Stimulated activated CD8-positive, alpha-beta memory T cell treated with anti-CD3 and anti-CD28 coated beads, Interleukin-2, amount 100 ng/mL, for 1 hour (primary cell): Measurements from ENCODE around the gene COL28A1.

Experiments used
- DNase-seq, 2 donors: peaks; one replicate each; pipeline ENCODE4 v3.0.0-alpha.2; 2020; ENCODE audit warnings: low read depth in 2 of 2

Gene COL28A1

GRCh38 chr7:7331523-7331922 is 204.2 kb downstream of the COL28A1 start:
- no peak for DNase-seq

- DNase-seq: no peak
Observed at GRCh38 chr7:7330997-7331396, 204.7 kb downstream of the COL28A1 start.

- DNase-seq: no peak
Observed at GRCh38 chr7:7329326-7329725, 206.3 kb downstream of the COL28A1 start.

- DNase-seq: no peak
Observed at GRCh38 chr7:7327423-7327822, 208.2 kb downstream of the COL28A1 start.

- DNase-seq: no peak
Observed at GRCh38 chr7:7324698-7325097, 211.0 kb downstream of the COL28A1 start.

- no peak for DNase-seq
Observed at GRCh38 chr7:7323921-7324320, 211.8 kb downstream of the COL28A1 start.

GRCh38 chr7:7323352-7323751 is 212.3 kb downstream of the COL28A1 start:
- no peak for DNase-seq

- DNase-seq: no peak
Observed at GRCh38 chr7:7321681-7322080, 214.0 kb downstream of the COL28A1 start.

GRCh38 chr7:7318601-7319000 is 217.1 kb downstream of the COL28A1 start:
- no peak for DNase-seq

GRCh38 chr7:7317850-7318249 is 217.8 kb downstream of the COL28A1 start:
- DNase-seq: no peak

GRCh38 chr7:7315851-7316250 is 219.8 kb downstream of the COL28A1 start:
- DNase-seq: no peak

GRCh38 chr7:7312323-7312722 is 223.3 kb downstream of the COL28A1 start:
- no peak for DNase-seq

GRCh38 chr7:7311001-7311400 is 224.7 kb downstream of the COL28A1 start:
- DNase-seq: no peak

GRCh38 chr7:7309203-7309602 is 226.5 kb downstream of the COL28A1 start:
- no peak for DNase-seq
